K562 (cell line): ENCODE measurements around the gene STAU1. TPM values are rescaled to one million over a fixed set of nuclear protein-coding genes. Genes with fewer than 3 reads are reported as not detected.

Experiments used
- ATAC-seq: fragments of 200-7000 bp; cut with Tn5 transposase; 3 replicates; pipeline ENCODE4 v1.9.1; 2020; ENCODE audit warnings: moderate library complexity
- BruUV-seq: library from RNA; stranded (reverse); fragments of 400-500 nt; replicated peaks from 2 replicates; lab custom pipeline; 2021; lab: Mats Ljungman, UMichigan
- CTCF ChIA-PET: fragments of 300-600 bp; formaldehyde crosslinking; extraction: SDS; loops from one replicate; lab custom pipeline; 2021; ENCODE audit warnings: low intra/inter-chr PET ratio; lab: Yijun Ruan, JAX
- POLR2A ChIA-PET: fragments of 300-600, 350-650 bp; sonication (Branson Sonifier 250); formaldehyde crosslinking; extraction: SDS; loops from one replicate; lab custom pipeline; 2021; ENCODE audit warnings: antibody characterized with exemption, inconsistent platforms; lab: Yijun Ruan, JAX
- DNase-seq, 4 experiments: peaks; one replicate each; pipeline versions ENCODE4 v3.0.0 to v3.0.0-alpha.2; 2011 to 2018; ENCODE audit warnings: low spot score in 3 of 4, mixed read lengths in 3 of 4; ENCODE audit errors: extremely low read depth in 1 of 4
- FAIRE-seq: peaks from 2 replicates; lab custom pipeline; 2011; peaks lifted over from hg19 to GRCh38; lab: Jason Lieb, UNC
- H2AFZ ChIP-seq: 2 replicates; pipeline ENCODE4 v1.6.0; 2011; ENCODE audit warnings: low read depth, low read length, control low read depth, inconsistent platforms
- H3K27ac ChIP-seq: fragments of 200-600 bp; 3 replicates; pipeline ENCODE4 v1.8.0; 2011; ENCODE audit warnings: low read depth, mild to moderate bottlenecking, control low read depth, inconsistent platforms, low read length, moderate library complexity, mixed read lengths; ENCODE audit errors: extremely low read depth
- H3K27me3 ChIP-seq, 2 experiments: fragments of 300-600 bp in 1 of 2; 2 replicates in 1 of 2; 3 replicates in 1 of 2; pipeline versions ENCODE4 v1.6.0 to v1.8.0; 2011; ENCODE audit warnings: inconsistent platforms in 2 of 2, low read length in 2 of 2, mild to moderate bottlenecking in 1 of 2, mixed read lengths in 1 of 2, moderate library complexity in 1 of 2; ENCODE audit not compliant: control insufficient read depth in 2 of 2, insufficient read depth in 2 of 2
- H3K36me3 ChIP-seq: fragments of 300-600 bp; 3 replicates; pipeline ENCODE4 v1.8.0; 2011; ENCODE audit warnings: mild to moderate bottlenecking, low read length, inconsistent platforms; ENCODE audit not compliant: control insufficient read depth, insufficient read depth
- H3K4me1 ChIP-seq, 2 experiments: fragments of 200-600 bp in 1 of 2; replicated peaks in 1 of 2; 2 replicates in 1 of 2; 3 replicates in 1 of 2; pipeline versions ENCODE4 v1.5.1 to v1.8.0; 2011; ENCODE audit warnings: inconsistent platforms in 2 of 2, low read length in 2 of 2, mild to moderate bottlenecking in 1 of 2, mixed read lengths in 1 of 2, moderate library complexity in 1 of 2; ENCODE audit not compliant: control insufficient read depth in 2 of 2, insufficient read depth in 2 of 2
- H3K4me2 ChIP-seq: 2 replicates; pipeline ENCODE4 v1.6.1; 2011; ENCODE audit warnings: low read length, control low read depth, inconsistent platforms, mixed read lengths; ENCODE audit not compliant: insufficient read depth
- H3K4me3 ChIP-seq: fragments of 200-600 bp; sonication (generic), shearing (Covaris generic); 2 replicates; pipeline ENCODE4 v1.5.1; 2016; ENCODE audit warnings: control low read depth, inconsistent platforms
- H3K79me2 ChIP-seq: fragments of 200-600 bp; 3 replicates; pipeline ENCODE4 v1.8.0; 2011; ENCODE audit warnings: low read length, inconsistent platforms; ENCODE audit not compliant: control insufficient read depth, insufficient read depth
- H3K9ac ChIP-seq, 2 experiments: 2 replicates each; pipeline versions ENCODE4 v1.6.0 to v1.6.1; 2011; ENCODE audit warnings: low read depth in 2 of 2, low read length in 2 of 2, control low read depth in 1 of 2, inconsistent platforms in 1 of 2, mild to moderate bottlenecking in 1 of 2, mixed read lengths in 1 of 2; ENCODE audit not compliant: insufficient read depth in 1 of 2
- H3K9me1 ChIP-seq: one replicate; pipeline ENCODE4 v1.6.0; 2011; ENCODE audit warnings: inconsistent platforms, mild to moderate bottlenecking, low read length, moderate library complexity; ENCODE audit not compliant: control insufficient read depth, insufficient read depth
- H3K9me3 ChIP-seq: replicated peaks from 2 replicates; pipeline ENCODE4 v1.5.1; 2011; ENCODE audit warnings: low read depth, low read length, inconsistent platforms; ENCODE audit not compliant: control insufficient read depth, insufficient read depth
- H4K20me1 ChIP-seq: replicated peaks from 2 replicates; pipeline ENCODE4 v1.6.1; 2011; ENCODE audit warnings: low read length, inconsistent platforms, mixed read lengths; ENCODE audit not compliant: control insufficient read depth, insufficient read depth
- KLF16 ChIP-seq: IDR thresholded peaks from 2 replicates; pipeline ENCODE4 v1.6.1; 2016; ENCODE audit warnings: antibody characterized with exemption
- MAFF ChIP-seq: IDR thresholded peaks from 2 replicates; pipeline ENCODE4 v1.6.1; 2012; ENCODE audit warnings: low read length, improper control_type of control experiment
- MAFG ChIP-seq: fragments of 450-650 bp; conservative IDR thresholded peaks from 2 replicates; pipeline ENCODE4 v1.6.1; 2016; ENCODE audit warnings: missing genetic modification characterization, missing compliant biosample characterization
- MAFK ChIP-seq: IDR thresholded peaks from 2 replicates; pipeline ENCODE4 v1.6.1; 2011; ENCODE audit warnings: low read length, improper control_type of control experiment
- SMC3 ChIP-seq: conservative IDR thresholded peaks from 2 replicates; pipeline ENCODE4 v1.6.1; 2011; ENCODE audit warnings: low read depth, low read length, improper control_type of control experiment; ENCODE audit not compliant: insufficient read depth
- ZNF197 ChIP-seq: fragments of 200-800 bp; sonication (Bioruptor generic); IDR thresholded peaks from 2 replicates; pipeline ENCODE4 v1.6.1; 2016; ENCODE audit warnings: low read depth, missing genetic modification characterization, missing compliant biosample characterization
- ZNF316 ChIP-seq: fragments of 450-650 bp; IDR thresholded peaks from 2 replicates; pipeline ENCODE4 v1.6.1; 2016
- WGBS: fragments of 100-300 bp; shearing (Covaris generic); methylation state at CpG from one replicate; pipeline ENCODE4 v1.1.6; 2016; ENCODE audit warnings: low coverage, mixed read lengths; ENCODE audit not compliant: insufficient coverage; ENCODE audit errors: missing lambda C conversion rate; 5-methylcytosine and 5-hydroxymethylcytosine counted together
- in situ Hi-C: fragments of 300-500 bp; cut with MboI; formaldehyde crosslinking; loops from 4 replicates; pipeline ENCODE4 v1.15.0; 2018; ENCODE audit warnings: inconsistent platforms, mixed read lengths
- intact Hi-C: fragments of 100-400 bp; cut with micrococcal nuclease; formaldehyde crosslinking; loops from 2 replicates; pipeline ENCODE4 v1.14.2; 2022
- polyA plus RNA-seq, 8 experiments: library from polyadenylated mRNA; depleted of rRNA in 4 of 8; stranded (reverse) in 5 of 8; unstranded in 3 of 8; fragments of >200 nt; fragmentation: Nextera tagmentation in 2 of 8; fragmentation: Illumina TruSeq in 1 of 8; extraction: Ambion mirVana in 2 of 8; extraction: Trizol in 1 of 8; gene quantifications; 2 replicates each; pipeline versions ENCODE4 v1.2.1 to v1.2.3, GENCODE V29; 2011 to 2014; ENCODE audit warnings: inconsistent platforms in 1 of 8, missing spikeins in 1 of 8
- total RNA-seq, 7 experiments: library from RNA; depleted of rRNA in 6 of 7; stranded (reverse); fragments of >200 nt in 6 of 7; fragmentation: Illumina TruSeq in 2 of 7; extraction: Trizol in 2 of 7; gene quantifications; 2 replicates each; pipeline versions ENCODE4 v1.2.1 to v1.2.3, GENCODE V29; 2011 to 2021; ENCODE audit warnings: low replicate concordance in 1 of 7

The STAU1 gene
- total and polyA plus RNA-seq, 9 of the 15 experiments (the other 6 are each of a cell fraction or from before 2014, with no cell fraction given), result 18.0 to 106 (median 50.6) TPM

- intact Hi-C loops, result no loop called here
- H3K9me3 ChIP-seq, result no peaks in the 10 kb centered on the region
- no peaks in the 10 kb centered on the region for H3K36me3 ChIP-seq
- H3K27me3 ChIP-seq, result no peaks in the 10 kb centered on the region
- in situ Hi-C loops, result no loop called here
- BruUV-seq, result no TSS peak
- H3K79me2 ChIP-seq, result no peaks in the 10 kb centered on the region
- WGBS, result 49% methylated on average over 7 of the region's 7 CpGs
- H3K9ac ChIP-seq, result no peak overlapping the region
- DNase-seq (no peak), ATAC-seq (no peak)
- H3K27ac ChIP-seq, result no peak overlapping the region
- H4K20me1 ChIP-seq, result no peaks in the 10 kb centered on the region
- POLR2A ChIA-PET, result interaction anchor here (0.7 to 1.7 kb wide), 3 partner anchors 10 to 151 kb away, joined by 3 to 5 read pairs (median 4); no protein-coding TSS in a partner anchor
- H2AFZ ChIP-seq, result no peak overlapping the region
- CTCF ChIA-PET, result no interaction called here
- no peaks in the 10 kb centered on the region for H3K4me1 ChIP-seq
- H3K4me2 ChIP-seq, result no peak overlapping the region
- no peaks in the 10 kb centered on the region for H3K9me1 ChIP-seq
- TF ChIP-seq MAFF (peak; percentile 31; the same call in 1 of the 2 replicates), MAFK (peak; percentile 28; the same call in 1 of the 2 replicates), SMC3 (no peak), MAFG (tag) (peak; percentile 17; the same call in 1 of the 2 replicates), ZNF316 (peak; percentile 53; the same call in 1 of the 2 replicates), ZNF197 (CRISPR knock-in tag) (no peak), KLF16 (no peak)
- TF ChIP-seq, all 486 proteins: peak for 4
- no peak for FAIRE-seq
- no peak overlapping the region for H3K4me3 ChIP-seq
Measured at GRCh38 chr20:49203011-49203410, 14.9 kb upstream of the STAU1 start.
